HEK293T (cell line): ENCODE measurements around the gene MACROD2.

ENCODE experiments used
- FOXK2 ChIP-seq: fragments of 450-650 bp; IDR thresholded peaks from 2 replicates; pipeline ENCODE4 v1.6.1; 2016; ENCODE audit warnings: mild to moderate bottlenecking
- FOXM1 ChIP-seq: fragments of 450-650 bp; IDR thresholded peaks from 2 replicates; pipeline ENCODE4 v1.6.1; 2017; ENCODE audit warnings: mild to moderate bottlenecking, borderline replicate concordance
- NFRKB ChIP-seq: fragments of 450-650 bp; IDR thresholded peaks from 2 replicates; pipeline ENCODE4 v1.6.1; 2016; ENCODE audit warnings: mild to moderate bottlenecking, moderate library complexity
- SUZ12 ChIP-seq: fragments of 450-650 bp; IDR thresholded peaks from 2 replicates; pipeline ENCODE4 v1.6.1; 2016; ENCODE audit warnings: mild to moderate bottlenecking

- TF ChIP-seq FOXM1 (no peak), SUZ12 (no peak), FOXK2 (no peak), NFRKB (no peak)
Observed at GRCh38 chr20:15812696-15813095, 1817.4 kb downstream of the MACROD2 start.
